Breast epithelium (tissue), 3 donors: ENCODE measurements around the gene ATP6V1F.

Source experiments
- POLR2A ChIP-seq: fragments of 450-650 bp; IDR thresholded peaks from one replicate; pipeline ENCODE4 v1.6.1; 2016; ENCODE audit warnings: antibody characterized with exemption, mild to moderate bottlenecking, moderate library complexity
- POLR2AphosphoS5 ChIP-seq, 3 donors: sonication (generic); formaldehyde crosslinking; IDR thresholded peaks; one replicate each; pipeline ENCODE4 v1.6.1; 2017; ENCODE audit warnings: antibody characterized with exemption in 3 of 3

GRCh38 chr7:128826916-128827247 is 35.8 kb upstream of the ATP6V1F start:
- TF ChIP-seq POLR2AphosphoS5 (IDR thresholded peaks at IDR 0.05) (no peak), POLR2A (no peak)
